HG03108 (cell line): ENCODE data around the gene ANKRD16.
"Not testable (repeated sequence)": the region's sequence is repeated elsewhere in the genome, so short reads cannot be mapped to it uniquely, and the experiment has no call there.

Experiments
- ATAC-seq: cut with Tn5 transposase; IDR thresholded peaks from one replicate; pipeline ENCODE4 v1.9.1; 2021; ENCODE audit warnings: moderate library complexity; ENCODE audit not compliant: unreplicated experiment

Gene ANKRD16

DNA sequence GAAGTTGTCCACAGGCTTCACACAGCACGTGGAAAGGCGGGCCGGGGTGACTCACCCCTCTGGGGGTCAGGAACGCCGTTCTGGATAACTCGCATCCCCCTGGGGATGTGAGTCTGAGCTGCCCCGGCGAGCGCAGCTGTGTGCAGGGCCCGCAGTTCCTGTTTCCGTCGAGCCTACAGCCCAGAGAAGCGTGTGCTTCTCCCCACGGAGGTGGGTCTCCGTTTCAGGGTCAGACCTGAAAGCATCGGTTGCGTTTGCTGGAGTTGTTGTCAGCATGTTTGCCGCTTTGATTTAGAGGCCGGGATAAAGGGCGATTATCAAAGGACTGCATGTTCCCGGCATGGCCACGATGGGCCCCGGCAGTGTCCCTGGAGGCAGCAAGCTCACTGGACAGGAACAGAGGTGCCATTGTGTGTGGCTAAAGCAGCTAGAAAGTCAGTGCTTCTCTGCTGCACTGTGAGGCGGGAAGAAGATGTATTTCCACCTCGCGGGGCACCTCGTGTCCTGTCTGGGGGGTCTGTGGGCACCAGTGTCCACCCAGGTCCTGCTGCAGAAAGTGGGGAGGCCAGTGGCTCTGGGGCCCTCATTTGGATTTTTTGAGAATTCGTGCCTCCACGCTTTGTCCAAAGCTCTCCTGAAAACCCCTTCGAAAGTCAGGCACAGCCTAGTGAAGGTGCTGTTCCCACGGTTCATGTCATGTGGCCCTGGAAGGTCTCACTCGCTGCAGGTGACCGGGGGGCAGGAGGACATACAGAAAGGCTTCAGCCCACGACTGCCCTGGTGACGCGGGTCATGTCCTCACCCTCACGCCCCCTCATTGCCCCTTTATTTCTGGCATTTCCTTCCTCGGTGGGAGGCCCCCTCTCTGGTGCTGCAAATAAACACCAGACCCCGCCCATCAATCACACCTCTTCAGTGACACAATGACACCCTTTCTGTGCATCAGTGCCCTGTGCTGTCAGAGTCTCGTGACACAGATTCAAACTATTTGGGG is 49.1 kb downstream of the ANKRD16 start:
- peak; percentile 84 for ATAC-seq

DNA sequence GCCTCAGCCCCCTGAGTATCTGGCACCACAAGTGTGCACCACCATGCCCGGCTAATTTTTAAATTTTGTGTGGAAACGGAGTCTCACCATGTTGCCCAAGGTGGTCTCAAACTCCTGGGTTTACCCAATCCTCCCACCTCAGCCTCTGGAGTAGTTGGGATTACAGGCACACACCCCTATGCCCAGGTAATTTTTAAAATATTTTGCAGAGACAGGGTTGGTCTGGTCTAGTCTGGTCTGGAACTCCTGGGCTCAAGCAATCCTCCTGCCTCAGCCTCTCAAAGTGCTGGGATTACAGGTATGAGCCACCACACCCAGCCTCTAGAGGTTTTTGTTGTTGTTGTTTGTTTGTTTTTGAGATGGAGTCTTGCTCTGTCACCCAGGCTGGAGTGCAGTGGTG is 53.5 kb downstream of the ANKRD16 start:
- ATAC-seq, result not testable (repeated sequence)

DNA sequence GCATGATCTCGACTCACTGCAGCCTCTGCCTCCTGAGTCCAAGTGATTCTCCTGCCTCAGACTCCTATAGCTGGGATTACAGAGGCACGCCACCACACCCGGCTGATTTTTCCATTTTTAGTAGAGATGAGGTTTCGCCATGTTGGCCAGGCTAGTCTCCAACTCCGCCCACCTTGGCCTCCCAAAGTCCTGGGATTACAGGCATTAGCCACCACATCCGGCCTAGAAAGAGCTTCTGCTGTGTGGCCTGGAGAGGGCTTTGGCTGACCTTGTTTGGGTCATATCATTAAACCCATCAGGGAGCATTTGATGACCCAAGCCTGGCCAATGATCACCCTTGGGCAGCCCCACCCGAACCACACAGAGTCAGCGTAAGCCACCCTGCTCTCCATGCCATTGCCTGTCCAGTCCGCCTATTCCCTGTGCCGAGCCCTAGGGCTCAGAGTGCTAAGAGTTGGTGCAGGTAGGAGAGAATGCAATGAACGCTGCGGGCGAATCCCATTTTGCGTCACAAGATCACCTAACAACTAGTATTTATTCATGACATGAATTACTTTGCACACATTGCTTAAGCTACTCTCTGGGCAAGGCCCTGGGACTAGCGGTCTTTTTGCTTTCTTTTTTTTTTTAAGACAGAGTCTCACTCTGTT is 54.1 kb downstream of the ANKRD16 start:
- ATAC-seq, result no peak

DNA sequence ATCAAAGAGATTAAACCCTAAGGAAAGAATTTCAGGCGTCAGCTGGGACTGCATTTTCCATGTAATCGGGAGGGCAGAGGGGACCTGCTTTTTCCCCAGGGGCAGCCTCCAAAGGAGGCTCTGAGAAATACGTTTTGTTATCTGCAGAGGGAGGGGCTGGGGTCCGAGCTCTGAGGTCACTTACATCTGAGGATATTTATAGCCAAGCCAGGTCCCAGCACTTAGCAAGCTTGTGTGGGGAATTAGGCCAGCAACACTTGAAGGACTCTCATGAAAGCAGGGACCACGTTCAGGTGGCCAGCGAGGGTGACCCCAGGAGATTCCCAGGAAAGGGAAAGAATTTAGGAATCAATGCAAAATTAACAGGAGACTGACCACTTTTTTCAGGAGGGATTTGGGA is 55.9 kb downstream of the ANKRD16 start:
- no peak for ATAC-seq

DNA sequence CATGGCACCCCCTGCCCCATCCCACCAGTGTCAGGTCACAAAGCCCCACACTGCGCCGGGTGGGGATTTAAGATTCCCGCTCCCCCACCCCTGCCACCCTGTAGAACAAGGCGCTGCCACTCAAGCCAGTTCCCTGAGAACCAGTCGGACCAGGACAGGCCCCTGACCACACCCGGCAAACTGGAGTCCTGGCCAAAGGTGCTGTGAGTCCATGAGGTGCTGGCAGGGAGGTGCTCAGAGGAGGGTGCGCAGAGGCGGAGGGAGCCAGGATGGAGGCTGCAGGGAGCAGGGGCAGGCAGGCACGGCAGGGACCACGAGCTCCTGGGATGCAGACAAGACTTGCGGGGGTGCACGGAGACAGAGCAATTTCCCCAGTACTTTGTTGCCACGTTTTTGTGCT is 56.7 kb downstream of the ANKRD16 start:
- ATAC-seq, result no peak

DNA sequence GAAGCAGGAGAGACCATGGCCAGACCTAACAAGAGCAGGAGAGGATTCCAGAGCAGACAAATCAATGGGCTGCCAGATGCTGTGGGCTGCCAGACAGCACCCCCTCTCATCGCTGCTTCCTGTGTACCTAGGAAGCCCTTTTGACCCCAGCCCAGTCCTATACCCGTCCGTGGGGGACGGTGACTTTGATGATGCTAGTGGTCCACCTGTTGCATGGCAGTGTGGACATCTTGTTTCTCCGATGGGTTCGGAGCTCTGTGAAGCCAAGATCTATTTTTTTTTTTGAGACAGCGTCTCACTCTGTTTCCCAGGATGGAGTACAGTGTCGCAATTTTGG is 58.3 kb downstream of the ANKRD16 start:
- ATAC-seq, result no peak

DNA sequence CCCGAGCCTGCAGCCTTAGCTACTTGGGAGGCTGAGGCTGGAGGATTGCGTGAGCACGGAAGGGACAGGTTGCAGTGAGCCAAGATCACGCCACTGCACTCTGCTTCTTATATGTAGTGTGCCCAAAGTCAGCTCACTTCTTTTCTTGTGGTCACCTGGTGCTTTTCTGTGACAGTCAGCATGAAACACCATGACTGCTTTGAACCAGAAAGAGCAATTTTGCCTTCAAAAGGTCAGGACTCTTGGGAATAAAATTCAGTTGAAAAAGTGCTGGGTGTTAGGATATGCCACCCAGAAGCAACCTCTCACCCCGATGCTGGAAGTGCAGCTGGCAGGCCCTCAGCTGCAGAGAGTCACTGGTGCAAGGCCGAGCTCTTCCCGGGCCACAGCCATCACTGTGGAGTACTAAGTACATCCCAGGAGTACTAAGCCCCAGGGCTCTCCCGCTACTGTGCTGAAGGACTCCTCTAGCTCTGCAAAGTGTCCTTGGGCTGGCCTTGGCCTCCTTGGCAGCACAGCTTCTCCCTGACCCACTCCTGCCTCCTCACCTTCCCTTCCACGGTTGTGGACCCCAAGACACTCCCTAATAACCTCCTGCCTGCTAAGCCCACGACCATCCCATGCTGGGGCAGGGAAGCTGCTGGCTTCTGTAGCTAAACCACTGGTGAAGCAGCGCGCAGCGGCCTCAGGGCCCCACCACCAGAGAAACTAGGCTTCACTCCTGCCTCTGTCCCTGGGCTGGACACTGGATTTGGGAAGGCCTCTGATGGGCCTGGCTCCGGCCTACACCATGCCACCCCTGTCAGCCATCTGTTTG is 58.9 kb downstream of the ANKRD16 start:
- ATAC-seq, result no peak

DNA sequence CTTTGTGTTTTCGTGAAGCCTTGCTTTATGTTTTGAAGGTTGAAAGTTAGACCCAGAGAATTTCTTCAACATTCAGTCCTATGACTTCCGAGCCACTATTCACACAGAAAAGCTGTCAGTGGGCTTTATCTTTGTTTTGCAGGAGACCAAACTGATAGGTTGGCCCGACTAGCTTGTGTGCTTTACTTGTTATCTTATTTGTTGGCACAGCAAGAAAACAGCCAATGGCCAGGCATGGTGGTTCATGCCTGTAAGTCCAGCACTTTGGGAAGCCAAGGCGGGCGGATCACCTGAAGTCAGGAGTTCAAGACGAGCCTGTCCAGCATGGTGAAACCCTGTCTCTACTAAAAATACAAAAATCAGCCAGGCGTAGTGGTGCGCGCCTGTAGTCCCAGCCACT is 60.4 kb downstream of the ANKRD16 start:
- no peak for ATAC-seq

DNA sequence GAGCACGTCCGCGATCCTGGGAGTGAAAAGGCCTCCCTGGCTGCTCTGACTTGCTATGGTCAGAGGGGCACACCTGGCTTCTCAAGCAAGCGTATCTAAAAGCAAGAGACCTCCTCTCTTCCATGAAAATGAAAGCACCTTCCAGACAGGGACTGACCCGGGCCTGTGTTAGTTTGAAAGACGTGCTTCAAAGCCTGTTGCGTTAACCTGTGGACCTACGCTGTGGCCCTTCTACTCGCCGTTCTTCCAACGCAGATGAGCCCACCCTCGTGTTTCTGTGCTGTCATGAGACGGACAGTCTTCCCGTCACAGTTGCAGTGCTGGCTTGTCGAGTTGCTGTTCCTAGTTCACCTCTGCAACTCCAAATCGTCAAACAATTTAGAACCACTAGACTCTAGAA is 61.0 kb downstream of the ANKRD16 start:
- no peak for ATAC-seq

DNA sequence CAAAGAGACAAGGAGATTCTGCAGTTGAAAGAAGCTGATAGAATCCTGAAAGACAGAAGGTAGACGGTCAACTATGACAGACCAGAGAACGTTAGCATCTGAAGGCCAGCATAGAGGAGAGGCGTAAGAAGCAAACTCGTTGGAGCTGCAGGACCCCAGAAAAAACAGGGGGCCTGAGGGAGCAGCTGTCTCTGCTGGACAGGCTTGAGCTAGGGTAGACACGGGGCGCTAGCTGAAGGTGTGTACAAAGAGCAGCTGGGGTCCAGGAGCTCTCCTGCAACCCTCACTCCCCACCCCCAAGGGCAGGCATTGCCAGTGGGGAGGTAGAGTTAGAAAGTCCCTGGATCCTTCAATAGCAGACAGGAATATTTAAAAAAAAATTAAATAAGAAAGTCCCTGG is 61.9 kb downstream of the ANKRD16 start:
- ATAC-seq, result no peak

DNA sequence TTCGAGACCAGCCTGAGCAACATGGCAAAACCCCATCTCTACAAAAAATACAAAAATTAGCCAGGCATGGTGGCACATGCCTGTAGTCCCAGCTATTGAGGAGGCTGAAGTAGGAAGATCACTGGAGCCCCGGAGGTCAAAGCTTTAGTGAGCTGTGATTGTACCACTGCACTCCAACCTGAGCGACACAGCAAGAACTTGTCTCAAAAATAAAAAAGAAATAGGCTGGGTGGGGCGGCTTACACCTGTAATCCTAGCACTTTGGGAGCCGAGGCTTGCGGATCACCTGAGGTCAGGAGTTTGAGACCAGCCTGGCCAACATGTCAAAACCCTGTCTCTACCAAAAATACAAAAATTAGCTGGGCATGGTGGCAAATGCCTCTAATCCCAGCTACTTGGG is 63.2 kb downstream of the ANKRD16 start:
- not testable (repeated sequence) for ATAC-seq

DNA sequence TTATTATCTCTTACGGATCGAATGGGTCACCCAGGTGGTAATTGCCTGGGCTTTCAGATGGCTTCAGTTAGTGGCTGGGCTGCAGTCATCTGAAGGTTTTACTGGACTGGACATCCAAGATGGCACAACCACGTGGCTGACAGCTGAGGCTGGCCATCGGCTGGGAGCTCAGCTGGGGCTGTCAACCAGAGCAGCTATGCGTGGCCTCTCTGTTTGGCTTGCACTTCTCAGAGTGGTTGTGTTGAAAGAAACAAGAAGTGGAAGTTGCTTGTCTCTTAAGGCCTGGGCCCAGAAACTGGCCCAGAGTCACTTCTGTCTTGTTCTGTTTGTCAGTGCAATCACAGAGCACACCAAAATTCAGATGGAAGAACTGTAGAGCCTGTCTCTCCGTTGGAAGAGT is 70.8 kb downstream of the ANKRD16 start:
- ATAC-seq, result no peak

DNA sequence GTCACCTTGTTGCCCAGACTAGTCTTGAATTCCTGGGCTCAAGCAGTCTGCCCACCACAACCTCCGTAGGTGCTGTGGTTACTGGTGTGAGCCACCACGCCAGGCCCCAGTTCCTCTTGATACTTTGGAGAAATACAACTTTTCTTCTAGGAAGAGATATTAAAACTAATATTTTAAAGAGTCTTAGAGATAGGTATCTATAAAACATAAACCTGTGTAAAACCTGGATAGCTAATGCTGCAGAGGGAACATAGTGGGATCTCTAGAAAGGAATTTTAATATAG is 71.7 kb downstream of the ANKRD16 start:
- ATAC-seq, result no peak

DNA sequence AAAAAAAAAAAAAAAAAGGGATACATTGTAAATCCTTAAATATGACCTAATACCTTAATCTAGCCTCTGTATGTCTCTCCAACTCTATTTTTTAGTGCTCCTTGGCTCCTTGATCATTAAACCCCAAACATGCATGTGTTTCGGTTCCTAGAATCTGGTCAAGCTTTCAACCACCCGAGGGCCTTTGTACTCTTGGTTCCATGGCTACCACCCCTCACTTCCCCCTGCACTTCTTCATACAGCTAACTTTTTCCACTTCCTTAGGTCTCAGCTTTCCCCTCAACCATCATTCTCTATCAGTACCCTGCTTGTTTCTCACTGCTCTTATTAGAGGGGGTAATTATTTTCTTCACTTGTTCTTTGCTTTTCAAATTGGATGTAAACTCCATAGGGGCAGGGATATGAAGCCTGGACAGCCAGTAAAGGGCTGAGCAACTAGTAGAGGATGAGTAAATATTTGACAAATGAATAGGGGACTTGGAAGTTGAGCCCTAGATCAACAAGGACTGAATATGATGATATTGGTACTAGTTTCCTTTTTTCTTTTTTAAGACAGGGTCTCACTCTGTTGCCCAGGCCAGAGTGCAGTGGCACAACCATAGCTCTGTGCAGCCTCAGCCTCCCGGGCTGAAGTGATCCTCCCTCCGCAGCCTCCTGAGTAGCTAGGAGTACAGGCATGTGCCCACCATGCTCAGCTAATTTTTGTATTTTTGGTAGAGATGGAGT is 72.2 kb downstream of the ANKRD16 start:
- ATAC-seq, result no peak

DNA sequence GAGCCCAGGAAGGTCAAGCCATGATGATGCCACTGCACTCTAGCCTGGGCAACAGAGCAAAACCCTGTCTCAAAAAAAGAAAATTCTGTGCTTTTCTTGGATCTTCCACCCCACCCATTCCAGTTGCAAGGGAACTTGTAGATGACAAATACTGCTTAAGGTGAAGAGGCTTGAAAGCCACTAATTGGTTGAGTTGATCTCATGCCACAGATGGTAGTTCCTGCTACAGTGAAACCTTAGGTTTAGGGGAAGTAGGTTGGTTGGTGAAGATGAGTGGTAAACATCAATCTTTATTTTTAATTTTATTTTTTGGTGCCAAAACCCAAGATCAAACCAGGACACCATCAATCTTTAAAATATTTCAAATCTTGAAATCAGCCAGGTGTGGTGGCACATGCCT is 73.5 kb downstream of the ANKRD16 start:
- ATAC-seq, result no peak

DNA sequence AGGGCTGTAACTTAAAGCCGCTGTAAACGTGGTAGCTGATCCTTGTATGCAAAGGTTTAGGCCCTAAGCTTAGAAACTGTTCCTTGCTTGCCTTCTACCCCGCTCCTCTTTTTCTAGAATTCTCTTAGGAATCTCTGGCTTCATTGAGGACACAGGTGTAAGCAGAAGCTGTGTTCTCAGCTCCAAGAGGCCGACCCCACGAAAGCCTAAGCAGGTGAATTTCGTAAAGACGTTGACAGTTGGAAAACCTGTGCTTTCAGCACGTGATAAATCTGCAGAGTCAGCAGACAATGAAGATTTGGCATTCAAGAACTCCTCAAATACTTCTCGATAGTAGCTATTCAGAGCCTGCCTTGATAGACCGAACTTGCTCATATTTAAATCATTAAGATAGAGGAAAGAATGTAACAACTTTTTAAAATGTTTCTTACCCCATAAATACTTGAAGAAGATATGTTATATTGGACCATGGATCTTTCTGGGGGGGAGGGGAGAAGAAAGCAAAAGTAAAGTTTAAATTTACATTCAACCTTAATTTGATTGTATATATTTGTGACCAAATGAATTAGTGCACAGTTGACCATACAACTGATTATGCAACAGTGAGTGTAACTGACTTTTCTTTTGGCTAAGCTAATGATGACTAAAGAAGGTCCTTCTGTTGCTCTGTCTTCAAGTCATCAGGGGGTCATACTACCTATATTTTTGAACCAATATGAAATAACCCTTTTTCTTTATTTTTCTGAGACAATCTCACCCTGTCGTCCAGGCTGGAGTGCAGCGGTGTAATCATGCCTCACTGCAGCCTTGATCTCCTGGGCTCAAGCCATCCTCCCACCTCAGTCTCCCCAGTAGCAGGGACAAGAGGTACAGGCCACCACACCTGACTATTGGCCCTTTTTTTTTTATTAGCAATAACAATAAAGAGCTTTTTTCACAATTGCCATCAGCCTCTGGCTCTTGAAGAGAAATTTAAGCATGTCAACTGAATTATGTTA is 75.3 kb downstream of the ANKRD16 start:
- ATAC-seq, result no peak

DNA sequence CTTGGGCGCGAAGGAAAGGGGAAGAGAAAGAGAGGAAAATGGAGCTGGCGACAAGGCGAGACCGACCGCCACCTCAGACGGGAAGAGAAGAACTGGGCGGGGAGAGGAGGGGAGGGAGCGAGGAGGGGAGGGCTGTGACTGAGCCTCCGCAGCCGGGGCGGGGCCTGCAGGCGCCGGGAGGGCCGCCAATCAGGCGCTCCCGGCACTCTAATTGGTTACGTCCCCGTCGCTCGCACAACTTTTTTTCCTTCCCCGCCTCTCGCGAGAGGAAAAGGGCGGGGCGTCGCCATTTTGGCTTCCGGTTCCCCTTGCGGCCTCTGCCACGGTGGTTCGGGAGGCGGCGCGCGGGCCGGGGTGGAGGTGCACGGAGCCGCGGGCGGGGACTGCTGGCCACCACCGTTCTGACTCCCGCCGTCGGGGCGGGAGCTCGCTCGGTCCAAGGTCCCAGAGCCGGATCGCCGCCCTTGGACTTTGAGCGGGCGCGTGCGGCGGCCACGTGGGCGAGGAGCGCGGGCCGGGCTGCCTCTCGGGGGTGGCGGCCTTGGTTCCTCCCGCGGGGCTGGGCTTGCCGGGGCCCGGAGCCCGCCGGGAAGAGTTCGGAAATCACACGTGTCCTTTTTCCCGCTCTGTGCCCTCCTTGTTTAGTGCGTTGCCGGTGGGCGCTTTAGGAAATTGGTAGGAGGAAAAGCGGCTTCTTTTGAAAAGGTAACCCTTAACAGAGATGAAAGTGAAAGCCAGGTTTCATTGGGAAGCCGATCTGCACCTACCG is 76.2 kb downstream of the ANKRD16 start, which contains the start of gene GDI2:
Gene GDI2, minus strand, starts transcription at position 94 of the 769 bp plus-strand sequence. CDS start 176 bp downstream, outside the sequence.
- peak; percentile 74 for ATAC-seq

DNA sequence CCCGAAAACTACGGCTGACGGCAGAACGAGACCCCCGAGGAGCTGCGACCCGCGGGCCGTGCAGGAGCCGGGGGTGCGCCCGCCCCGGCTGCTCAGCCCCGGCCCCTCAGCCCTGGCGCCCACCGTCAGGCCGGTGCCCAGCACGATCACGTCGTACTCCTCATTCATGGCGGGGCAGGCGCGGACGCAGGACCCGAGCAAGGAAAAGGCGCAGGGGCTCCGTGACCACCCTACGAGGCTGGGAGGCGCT is 76.7 kb downstream of the ANKRD16 start:
- ATAC-seq, result peak; percentile 18
